ENCODE measurements around the gene PTP4A1. TPM values are rescaled to one million over a fixed set of nuclear protein-coding genes. Genes with fewer than 3 reads are reported as not detected.
"Not testable (repeated sequence)": the region's sequence is repeated elsewhere in the genome, so short reads cannot be mapped to it uniquely, and the experiment has no call there.

The PTP4A1 gene
- polyA plus RNA-seq, 12 donors = 24.8 to 50.9 (median 31.3) TPM; not detected in 1

- DNase-seq = no peak
Observed at GRCh38 chr6:63579937-63580703, 7.8 kb downstream of the PTP4A1 start.

DNA sequence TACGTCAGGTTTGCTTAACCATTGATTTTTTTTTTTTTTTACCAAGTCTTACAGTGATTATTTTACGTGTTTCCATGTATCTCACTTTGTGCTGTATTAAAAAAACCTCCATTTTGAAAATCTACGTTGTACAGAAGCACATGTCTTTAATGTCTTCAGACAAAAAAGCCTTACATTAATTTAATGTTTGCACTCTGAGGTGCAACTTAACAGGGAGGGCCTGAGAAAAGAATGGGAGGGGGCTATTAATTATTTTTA lies 8.4 kb downstream of the PTP4A1 start:
- DNase-seq = no peak

DNA sequence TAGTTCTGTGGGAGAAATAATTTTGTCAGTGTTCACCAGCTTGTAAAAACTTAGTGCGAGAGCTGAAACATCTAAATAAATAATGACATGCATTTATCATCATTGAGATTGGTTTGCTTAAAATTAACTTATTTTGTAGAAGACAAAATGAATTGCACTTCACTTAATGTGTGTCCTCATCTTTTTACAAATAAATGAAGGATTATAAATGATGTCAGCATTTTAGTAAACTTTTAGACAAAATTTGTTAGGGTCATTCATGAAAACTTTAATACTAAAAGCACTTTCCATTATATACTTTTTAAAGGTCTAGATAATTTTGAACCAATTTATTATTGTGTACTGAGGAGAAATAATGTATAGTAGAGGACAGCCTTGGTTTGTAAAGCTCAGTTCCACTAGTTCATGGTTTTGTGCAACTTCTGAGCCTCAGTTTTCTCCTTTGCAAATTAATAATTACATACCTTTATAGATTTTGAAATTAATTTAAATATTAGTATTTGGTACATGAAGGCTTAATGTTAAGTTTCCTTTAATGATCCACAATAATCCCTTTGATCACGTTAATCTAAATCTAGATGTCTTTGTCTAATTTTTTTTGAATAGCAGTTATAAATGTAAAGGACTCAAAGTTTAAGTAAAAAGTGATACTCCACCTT lies 9.2 kb downstream of the PTP4A1 start:
- no peak for DNase-seq

DNA sequence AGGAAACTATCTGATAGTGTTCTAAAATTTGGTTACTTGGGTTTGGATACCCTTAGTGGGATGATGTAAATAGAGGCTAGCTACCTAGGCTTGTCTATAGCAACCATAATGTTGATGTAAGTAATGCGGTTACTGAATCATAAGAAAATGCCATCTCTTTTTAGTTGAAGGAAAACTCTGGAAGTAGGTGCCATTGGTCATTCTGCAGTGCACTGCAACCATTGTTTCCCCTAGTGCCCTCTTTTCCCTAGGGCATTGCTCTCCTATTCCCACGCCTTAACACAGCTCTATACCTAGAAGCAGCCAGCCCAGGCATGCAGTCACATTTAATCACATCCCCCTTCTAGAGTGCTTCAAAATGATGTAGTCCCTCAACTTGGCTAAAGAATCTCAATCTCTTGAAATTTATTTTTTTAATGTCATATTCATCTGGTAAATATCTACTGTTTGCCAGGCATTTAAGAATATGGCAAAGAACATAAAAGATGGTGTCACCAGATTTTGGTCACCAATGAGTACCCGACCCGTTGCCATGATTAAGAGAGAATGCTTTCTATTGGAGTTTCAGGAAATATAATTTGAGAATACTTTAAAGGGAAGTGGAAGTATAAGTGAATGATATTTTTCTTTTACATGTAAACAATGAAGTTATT lies 10.4 kb downstream of the PTP4A1 start:
- DNase-seq = no peak

GRCh38 chr6:63584125-63584514 lies 11.8 kb downstream of the PTP4A1 start:
- no peak for DNase-seq

GRCh38 chr6:63584566-63584965 lies 12.3 kb downstream of the PTP4A1 start:
- no peak for DNase-seq

- not testable (repeated sequence) for DNase-seq
Observed at GRCh38 chr6:63585652-63586051, 13.4 kb downstream of the PTP4A1 start.

GRCh38 chr6:63589952-63590411 lies 17.7 kb downstream of the PTP4A1 start:
- no peak for DNase-seq

- no peak for DNase-seq
Observed at GRCh38 chr6:63592886-63593285, 20.6 kb downstream of the PTP4A1 start.

DNA sequence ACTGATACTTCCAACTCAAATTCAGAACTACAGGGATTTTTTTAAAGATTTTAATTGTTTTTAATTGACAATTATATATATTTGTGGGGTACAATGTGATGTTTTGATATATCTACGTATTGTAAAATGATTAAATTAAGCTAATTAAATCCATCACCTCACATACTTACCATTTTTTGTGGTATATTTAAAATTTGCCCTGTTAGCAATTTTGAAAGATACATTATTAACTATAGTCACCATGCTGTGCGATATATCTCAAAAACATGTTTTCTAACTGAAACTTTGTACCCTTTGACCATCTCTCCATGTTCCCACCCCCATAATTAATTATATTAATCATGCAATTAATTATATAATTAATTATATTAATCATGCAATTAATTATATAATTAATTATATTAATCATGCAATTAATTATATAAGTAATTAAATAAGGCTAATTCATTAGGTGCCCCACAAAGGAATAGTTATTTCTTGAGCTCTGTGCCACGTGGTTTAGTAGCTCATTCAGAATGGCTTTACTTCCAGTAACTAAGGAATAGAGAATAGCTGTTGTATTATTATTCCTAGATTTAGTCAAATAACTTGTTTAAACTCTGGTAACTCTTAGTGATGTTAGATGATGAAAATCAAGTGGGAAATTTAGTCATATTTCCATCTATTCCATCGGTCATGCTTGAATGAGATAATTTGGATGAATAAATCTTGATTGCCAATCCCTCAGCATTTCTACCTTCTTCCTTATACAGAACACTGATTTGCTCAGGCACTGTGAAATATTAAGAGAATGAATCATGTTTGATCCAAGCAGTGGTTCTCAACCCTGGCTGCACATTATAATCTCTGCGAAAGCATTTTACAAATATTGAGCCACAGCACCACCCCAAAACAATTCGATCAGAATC lies 25.1 kb downstream of the PTP4A1 start:
- DNase-seq = no peak

- DNase-seq = peak; percentile 69
Observed at GRCh38 chr6:63598049-63599036, 26.1 kb downstream of the PTP4A1 start.

- DNase-seq = no peak
Observed at GRCh38 chr6:63599243-63599642, 27.0 kb downstream of the PTP4A1 start.

DNA sequence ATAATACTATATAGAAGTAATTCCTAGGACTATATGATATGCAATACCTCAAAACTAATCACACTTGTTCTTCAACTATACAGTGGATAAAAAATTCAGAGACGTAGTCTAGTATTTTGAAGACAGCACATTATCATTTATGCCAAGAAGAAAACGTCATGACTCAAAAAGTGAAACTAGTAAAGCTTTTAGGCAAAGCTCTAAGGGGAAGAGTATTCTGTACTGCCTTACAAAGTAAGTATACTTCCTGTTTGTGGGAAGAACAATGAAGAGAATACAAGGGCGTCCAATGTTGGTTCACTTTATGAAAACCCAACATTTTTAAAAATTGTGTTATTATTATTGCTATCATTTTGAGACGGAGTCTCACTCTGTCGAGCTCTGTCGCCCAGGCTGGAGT lies 27.9 kb downstream of the PTP4A1 start:
- DNase-seq = no peak

DNA sequence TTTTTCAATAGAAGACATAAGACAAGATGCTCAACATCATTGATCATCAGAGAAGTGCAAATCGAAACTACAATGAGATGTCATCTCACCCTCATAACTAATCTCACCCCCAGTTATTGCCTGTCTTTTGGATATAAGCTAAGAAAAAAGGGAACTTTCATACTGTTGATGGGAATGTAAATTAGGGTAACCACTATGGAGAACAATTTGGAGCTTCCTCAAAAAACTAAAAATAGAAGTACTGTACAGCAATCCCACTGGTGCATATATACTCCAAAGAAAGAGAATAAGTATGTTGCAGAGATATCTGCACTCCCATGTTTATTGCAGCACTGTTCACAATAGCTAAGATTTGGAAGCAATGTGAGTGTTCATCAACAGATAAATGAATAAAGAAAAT lies 37.0 kb downstream of the PTP4A1 start:
- no peak for DNase-seq

GRCh38 chr6:63610944-63611343 lies 38.7 kb downstream of the PTP4A1 start:
- DNase-seq = no peak

DNA sequence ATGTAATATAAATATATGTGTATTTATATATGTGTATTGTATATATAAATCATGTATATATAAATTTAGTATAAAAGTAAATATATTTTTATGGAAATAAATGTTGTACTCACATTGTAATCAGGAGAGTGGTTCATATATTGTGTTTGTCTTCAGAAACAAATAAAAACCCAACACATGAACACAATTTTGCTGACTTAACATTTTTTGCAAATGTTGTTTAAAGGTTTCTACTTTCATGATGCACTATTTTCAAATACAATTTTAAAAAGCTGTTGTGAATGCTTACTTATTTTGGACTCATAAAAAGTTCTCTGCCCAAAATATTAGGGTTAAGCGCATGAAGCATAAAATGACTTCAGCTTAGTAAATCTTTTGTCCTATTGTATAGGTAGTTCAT lies 39.3 kb downstream of the PTP4A1 start:
- no peak for DNase-seq

GRCh38 chr6:63615590-63615989 lies 43.3 kb downstream of the PTP4A1 start:
- DNase-seq = no peak
